Subcutaneous abdominal adipose tissue (tissue), 5 donors: ENCODE data around the gene IL12A.

ENCODE experiments used
- H3K27ac ChIP-seq: one replicate; pipeline ENCODE4 v1.7.0; 2013; ENCODE audit warnings: low read depth, mild to moderate bottlenecking, inconsistent platforms, low read length, moderate library complexity
- H3K27me3 ChIP-seq, 5 donors: one replicate each; pipeline ENCODE4 v1.7.0; 2013; ENCODE audit warnings: low read length in 5 of 5, inconsistent platforms in 1 of 5; ENCODE audit not compliant: control insufficient read depth in 5 of 5, insufficient read depth in 4 of 5
- H3K36me3 ChIP-seq, 5 donors: one replicate each; pipeline ENCODE4 v1.7.0; 2013; ENCODE audit warnings: low read length in 5 of 5; ENCODE audit not compliant: control insufficient read depth in 5 of 5, insufficient read depth in 5 of 5
- H3K4me1 ChIP-seq, 5 donors: one replicate each; pipeline ENCODE4 v1.7.0; 2013; ENCODE audit warnings: low read length in 5 of 5, mild to moderate bottlenecking in 3 of 5, moderate library complexity in 1 of 5; ENCODE audit not compliant: control insufficient read depth in 5 of 5, insufficient read depth in 5 of 5
- H3K4me3 ChIP-seq, 5 donors: one replicate each; pipeline ENCODE4 v1.7.0; 2013; ENCODE audit warnings: low read length in 5 of 5, low read depth in 1 of 5
- H3K9ac ChIP-seq, 5 donors: one replicate each; pipeline ENCODE4 v1.7.0; 2013; ENCODE audit warnings: low read length in 5 of 5, mild to moderate bottlenecking in 4 of 5, moderate library complexity in 3 of 5
- H3K9me3 ChIP-seq, 5 donors: one replicate each; pipeline ENCODE4 v1.7.0; 2013; ENCODE audit warnings: low read length in 5 of 5; ENCODE audit not compliant: control insufficient read depth in 5 of 5
- donor health status: healthy.
- donor health status: healthy.
- donor health status: healthy.
- donor health status: healthy.
- donor health status: healthy.

IL12A gene

GRCh38 chr3:159960188-159961148 is 28.2 kb upstream of the IL12A start:
- Histone ChIP-seq H3K9me3 (no peaks in the 10 kb centered on the region), H3K27me3 (no peaks in the 10 kb centered on the region), H3K4me3 (no peak overlapping the region), H3K9ac (no peak overlapping the region), H3K27ac (no peak overlapping the region), H3K4me1 (no peaks in the 10 kb centered on the region), H3K36me3 (no peaks in the 10 kb centered on the region)

- no peak overlapping the region for H3K4me3 ChIP-seq
- H3K9me3 ChIP-seq: no peaks in the 10 kb centered on the region
- H3K36me3 ChIP-seq: no peaks in the 10 kb centered on the region
- no peak overlapping the region for H3K27ac ChIP-seq
- H3K27me3 ChIP-seq: no peaks in the 10 kb centered on the region
- no peak overlapping the region for H3K9ac ChIP-seq
- no peaks in the 10 kb centered on the region for H3K4me1 ChIP-seq
Observed at GRCh38 chr3:159964166-159964973, 24.3 kb upstream of the IL12A start.

- Histone ChIP-seq H3K36me3 (no peaks in the 10 kb centered on the region), H3K9me3 (no peaks in the 10 kb centered on the region), H3K27ac (no peak overlapping the region), H3K4me3 (no peak overlapping the region), H3K9ac (no peak overlapping the region), H3K4me1 (no peaks in the 10 kb centered on the region), H3K27me3 (no peaks in the 10 kb centered on the region)
Observed at GRCh38 chr3:159971311-159971710, 17.3 kb upstream of the IL12A start.

- H3K4me3 ChIP-seq: no peak overlapping the region
- H3K27ac ChIP-seq: no peak overlapping the region
Observed at GRCh38 chr3:159977295-159977694, 11.3 kb upstream of the IL12A start.

GRCh38 chr3:159978353-159978752 is 10.3 kb upstream of the IL12A start:
- Histone ChIP-seq H3K27ac (no peak overlapping the region), H3K4me1 (no peaks in the 10 kb centered on the region), H3K9me3 (no peaks in the 10 kb centered on the region), H3K9ac (no peak overlapping the region), H3K27me3 (peaks cover 0 to 5% (median 0%) of the 10 kb centered on the region in 5 donors), H3K36me3 (no peaks in the 10 kb centered on the region), H3K4me3 (no peak overlapping the region)

More at GRCh38 chr3:159977295-159977694, 11.3 kb upstream of the IL12A start:
- H3K9ac ChIP-seq: no peak overlapping the region
- peaks cover 0 to 5% (median 0%) of the 10 kb centered on the region in 5 donors for H3K27me3 ChIP-seq
- no peaks in the 10 kb centered on the region for H3K36me3 ChIP-seq
- no peaks in the 10 kb centered on the region for H3K4me1 ChIP-seq
- H3K9me3 ChIP-seq: no peaks in the 10 kb centered on the region

- Histone ChIP-seq H3K27me3 (peaks cover 0 to 5% (median 0%) of the 10 kb centered on the region in 5 donors), H3K9me3 (no peaks in the 10 kb centered on the region), H3K9ac (no peak overlapping the region), H3K36me3 (no peaks in the 10 kb centered on the region), H3K4me3 (no peak overlapping the region), H3K27ac (no peak overlapping the region), H3K4me1 (no peaks in the 10 kb centered on the region)
Observed at GRCh38 chr3:159978918-159979703, 9.5 kb upstream of the IL12A start.

GRCh38 chr3:159982442-159982974 is 6.1 kb upstream of the IL12A start:
- Histone ChIP-seq H3K9ac (no peak overlapping the region), H3K4me3 (no peak overlapping the region), H3K9me3 (no peaks in the 10 kb centered on the region), H3K36me3 (no peaks in the 10 kb centered on the region), H3K27ac (no peak overlapping the region), H3K4me1 (no peaks in the 10 kb centered on the region), H3K27me3 (peaks cover 0 to 5% (median 2%) of the 10 kb centered on the region in 5 donors)

GRCh38 chr3:159987291-159987711 is 1.3 kb upstream of the IL12A start:
- no peak overlapping the region for H3K9ac ChIP-seq
- peaks cover 0 to 13% (median 11%) of the 10 kb centered on the region in 5 donors for H3K4me1 ChIP-seq
- H3K27me3 ChIP-seq: peaks cover 0 to 5% (median 0%) of the 10 kb centered on the region in 5 donors
- H3K4me3 ChIP-seq: no peak overlapping the region
- H3K36me3 ChIP-seq: no peaks in the 10 kb centered on the region
- peaks cover 0 to 4% (median 0%) of the 10 kb centered on the region in 5 donors for H3K9me3 ChIP-seq
- H3K27ac ChIP-seq: no peak overlapping the region

GRCh38 chr3:159989973-159990846 is 1.6 kb downstream of the IL12A start:
- Histone ChIP-seq H3K36me3 (no peaks in the 10 kb centered on the region), H3K27ac (no peak overlapping the region), H3K9me3 (peaks cover 0 to 4% (median 0%) of the 10 kb centered on the region in 5 donors), H3K4me3 (no peak overlapping the region), H3K4me1 (peaks cover 0 to 13% (median 11%) of the 10 kb centered on the region in 5 donors), H3K9ac (no peak overlapping the region), H3K27me3 (no peaks in the 10 kb centered on the region)
